Spleen (tissue), 3 donors: ENCODE measurements around the gene RAB6A.

Source experiments
- POLR2A ChIP-seq, 3 donors: fragments of 450-650 bp; IDR thresholded peaks; one replicate each; pipeline ENCODE4 v1.5.1; 2017; ENCODE audit warnings: antibody characterized with exemption in 3 of 3, mild to moderate bottlenecking in 1 of 3
- POLR2AphosphoS5 ChIP-seq, 3 donors: sonication (generic); formaldehyde crosslinking; IDR thresholded peaks; one replicate each; pipeline ENCODE4 v1.5.1; 2017; ENCODE audit warnings: antibody characterized with exemption in 3 of 3

DNA sequence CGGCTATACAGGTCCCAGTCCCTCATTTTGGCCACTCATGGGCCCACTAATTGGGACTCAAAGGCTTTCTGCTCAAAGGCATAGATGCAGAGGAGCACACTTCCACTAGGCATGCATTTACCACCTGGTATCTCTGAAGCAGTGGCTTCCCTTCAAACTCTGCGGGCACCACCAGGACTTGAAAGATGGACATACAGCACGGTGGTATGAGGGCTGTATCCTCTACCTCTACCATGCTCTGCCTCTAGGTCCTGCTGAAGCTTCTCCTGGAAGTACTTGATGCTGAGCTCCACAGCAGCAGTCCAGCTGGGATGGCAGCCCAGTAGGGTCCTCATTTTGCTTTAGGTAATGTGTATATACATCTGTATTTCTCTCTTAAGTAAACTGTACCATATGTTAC lies 49.9 kb downstream of the RAB6A start:
- no peak for TF ChIP-seq POLR2A (IDR thresholded peaks at IDR 0.05)
- TF ChIP-seq POLR2AphosphoS5 (IDR thresholded peaks at IDR 0.05) = no peak
